Keratinocyte (primary cell): Measurements from ENCODE around the gene LRP11. TPM values are rescaled to one million over a fixed set of nuclear protein-coding genes. Genes with fewer than 3 reads are reported as not detected.

Source experiments
- DNase-seq: peaks from one replicate; pipeline ENCODE4 v3.0.0-alpha.2; 2011; ENCODE audit warnings: low read depth, missing footprints, low spot score
- FAIRE-seq: peaks from 2 replicates; lab custom pipeline; 2011; peaks lifted over from hg19 to GRCh38; lab: Jason Lieb, UNC
- H2AFZ ChIP-seq: 2 replicates; pipeline ENCODE4 v1.6.0; 2012; ENCODE audit warnings: low read length, control low read depth, inconsistent platforms; ENCODE audit not compliant: control insufficient read depth
- H3K27ac ChIP-seq: 2 replicates; pipeline ENCODE4 v1.5.1; 2011; ENCODE audit warnings: low read length; ENCODE audit not compliant: control insufficient read depth, insufficient read depth
- H3K27me3 ChIP-seq: 3 replicates; pipeline ENCODE4 v1.6.0; 2011; ENCODE audit warnings: low read length; ENCODE audit not compliant: control insufficient read depth, insufficient read depth; ENCODE audit errors: extremely low read depth
- H3K36me3 ChIP-seq, 2 experiments: 2 replicates in 1 of 2; 3 replicates in 1 of 2; pipeline ENCODE4 v1.5.1; 2011; ENCODE audit warnings: low read length in 2 of 2, mild to moderate bottlenecking in 1 of 2; ENCODE audit not compliant: control insufficient read depth in 2 of 2, insufficient read depth in 2 of 2; ENCODE audit errors: extremely low read depth in 1 of 2
- H3K4me1 ChIP-seq: 3 replicates; pipeline ENCODE4 v1.5.1; 2011; ENCODE audit warnings: low read length; ENCODE audit not compliant: control insufficient read depth, insufficient read depth; ENCODE audit errors: extremely low read depth
- H3K4me2 ChIP-seq: 3 replicates; pipeline ENCODE4 v1.6.0; 2011; ENCODE audit warnings: low read depth, low read length; ENCODE audit not compliant: control insufficient read depth, insufficient read depth; ENCODE audit errors: extremely low read depth
- H3K4me3 ChIP-seq, 3 experiments: fragments of 200-600 bp in 1 of 3; sonication (generic) in 1 of 3; 2 replicates in 2 of 3; 3 replicates in 1 of 3; pipeline ENCODE4 v1.5.1; 2011 to 2016; ENCODE audit warnings: low read length in 3 of 3, mild to moderate bottlenecking in 3 of 3, control low read depth in 2 of 3, inconsistent platforms in 1 of 3, low read depth in 1 of 3, mixed read lengths in 1 of 3, mixed run types in 1 of 3, moderate library complexity in 1 of 3; ENCODE audit not compliant: control insufficient read depth in 2 of 3, insufficient read depth in 2 of 3; ENCODE audit errors: extremely low read depth in 1 of 3
- H3K79me2 ChIP-seq: 2 replicates; pipeline ENCODE4 v1.6.0; 2012; ENCODE audit warnings: low read length; ENCODE audit not compliant: control insufficient read depth, insufficient read depth
- H3K9ac ChIP-seq: 3 replicates; pipeline ENCODE4 v1.6.0; 2011; ENCODE audit warnings: low read length; ENCODE audit not compliant: control insufficient read depth, insufficient read depth; ENCODE audit errors: extremely low read depth
- H3K9me1 ChIP-seq: 3 replicates; pipeline ENCODE4 v1.6.0; 2011; ENCODE audit warnings: low read length; ENCODE audit not compliant: control insufficient read depth, insufficient read depth; ENCODE audit errors: extremely low read depth
- H3K9me3 ChIP-seq: 2 replicates; pipeline ENCODE4 v1.5.1; 2012; ENCODE audit warnings: low read depth, low read length; ENCODE audit not compliant: control insufficient read depth
- H4K20me1 ChIP-seq: 3 replicates; pipeline ENCODE4 v1.6.0; 2011; ENCODE audit warnings: low read length; ENCODE audit not compliant: control insufficient read depth, insufficient read depth; ENCODE audit errors: extremely low read depth
- EZH2 ChIP-seq: IDR thresholded peaks from one replicate; pipeline ENCODE4 v1.6.1; 2012; ENCODE audit warnings: inconsistent platforms, mild to moderate bottlenecking, low read length, moderate library complexity
- dilution Hi-C: fragments of 300-500 bp; cut with MboI; formaldehyde crosslinking; loops from one replicate; pipeline ENCODE4 v1.7.0; 2020; ENCODE audit warnings: low sequenced_read_pairs; ENCODE audit not compliant: extremely low pct_ligation_motif_present
- polyA plus RNA-seq, 5 experiments: library from polyadenylated mRNA; depleted of rRNA in 3 of 5; stranded (reverse) in 3 of 5; stranded (forward) in 1 of 5; unstranded in 1 of 5; fragments of >200 nt; gene quantifications; 1 replicate in 1 of 5; 2 replicates in 3 of 5; 3 replicates in 1 of 5; pipeline versions ENCODE4 v1.2.1 to v1.2.3, GENCODE V29; 2011 to 2012; ENCODE audit warnings: missing spikeins in 2 of 5, low read depth in 1 of 5, low replicate concordance in 1 of 5
- TF ChIP-seq, protein P1 (sequence below), 3 experiments: IDR thresholded peaks in 1 of 3; conservative IDR thresholded peaks in 1 of 3; optimal IDR thresholded peaks in 1 of 3; 2 replicates in 2 of 3; 3 replicates in 1 of 3; pipeline versions ENCODE3 to v1.5.1; 2011; ENCODE audit warnings: low read length in 3 of 3, mild to moderate bottlenecking in 3 of 3, moderate library complexity in 2 of 3, control low read depth in 1 of 3, inconsistent platforms in 1 of 3; ENCODE audit not compliant: insufficient read depth in 2 of 3; ENCODE audit errors: extremely low read depth in 1 of 3

Gene LRP11
- polyA plus RNA-seq, 1 donor (not counting 4 experiments of a cell fraction or from before 2014, with no cell fraction given) = 31.1 TPM

DNA sequence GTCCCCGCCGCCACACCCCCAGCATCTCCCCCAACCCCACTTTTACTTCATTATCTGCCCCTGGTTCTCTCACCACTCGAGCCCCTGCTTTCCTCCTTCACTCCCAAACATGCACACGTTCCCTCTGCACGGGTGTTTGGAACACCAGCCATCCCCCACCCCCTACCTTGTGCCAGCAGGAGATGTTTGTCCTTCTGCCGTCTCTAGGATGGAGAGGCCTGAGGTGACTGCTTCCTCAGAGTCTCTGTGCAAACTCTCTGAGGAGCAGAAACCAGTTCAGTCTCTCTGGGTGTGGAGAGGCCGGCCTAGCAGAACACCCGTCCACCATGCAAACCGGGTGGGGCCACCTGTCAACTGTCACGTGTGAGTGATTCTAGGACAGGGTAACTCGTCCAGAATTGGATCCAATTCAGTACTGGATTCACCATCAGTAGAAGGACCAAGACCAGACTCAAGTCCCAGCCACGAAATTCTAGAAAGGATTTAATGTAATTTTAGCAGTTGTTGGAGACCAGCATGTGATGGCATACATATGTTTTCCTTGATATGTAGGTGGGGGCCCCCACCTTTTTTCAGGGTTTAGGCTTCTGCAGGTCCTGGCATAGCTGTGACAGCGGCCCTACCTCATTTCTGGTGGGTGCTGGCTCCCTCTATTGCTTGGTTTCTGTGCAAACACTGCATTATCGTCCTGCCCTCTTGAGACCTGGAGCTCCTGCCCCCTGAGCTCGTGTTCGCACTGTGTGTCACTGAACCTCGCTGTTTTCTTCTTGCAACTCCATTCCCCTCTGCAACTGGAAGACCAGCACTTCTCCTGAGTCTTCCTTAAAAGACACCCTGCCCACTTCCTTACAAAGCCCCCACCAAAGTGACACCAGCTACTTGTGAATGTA, 33.9 kb upstream of the LRP11 start, which contains the start of gene RAET1E:
Gene RAET1E (minus strand): TSS at position 259 of the 890 bp plus-strand sequence. CDS start 7,212 bp downstream, outside the sequence.
- TF ChIP-seq EZH2 = no peak
- TF ChIP-seq, protein P1, sequence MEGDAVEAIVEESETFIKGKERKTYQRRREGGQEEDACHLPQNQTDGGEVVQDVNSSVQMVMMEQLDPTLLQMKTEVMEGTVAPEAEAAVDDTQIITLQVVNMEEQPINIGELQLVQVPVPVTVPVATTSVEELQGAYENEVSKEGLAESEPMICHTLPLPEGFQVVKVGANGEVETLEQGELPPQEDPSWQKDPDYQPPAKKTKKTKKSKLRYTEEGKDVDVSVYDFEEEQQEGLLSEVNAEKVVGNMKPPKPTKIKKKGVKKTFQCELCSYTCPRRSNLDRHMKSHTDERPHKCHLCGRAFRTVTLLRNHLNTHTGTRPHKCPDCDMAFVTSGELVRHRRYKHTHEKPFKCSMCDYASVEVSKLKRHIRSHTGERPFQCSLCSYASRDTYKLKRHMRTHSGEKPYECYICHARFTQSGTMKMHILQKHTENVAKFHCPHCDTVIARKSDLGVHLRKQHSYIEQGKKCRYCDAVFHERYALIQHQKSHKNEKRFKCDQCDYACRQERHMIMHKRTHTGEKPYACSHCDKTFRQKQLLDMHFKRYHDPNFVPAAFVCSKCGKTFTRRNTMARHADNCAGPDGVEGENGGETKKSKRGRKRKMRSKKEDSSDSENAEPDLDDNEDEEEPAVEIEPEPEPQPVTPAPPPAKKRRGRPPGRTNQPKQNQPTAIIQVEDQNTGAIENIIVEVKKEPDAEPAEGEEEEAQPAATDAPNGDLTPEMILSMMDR (optimal IDR thresholded peaks at IDR 0.05 in 1 of 3, IDR thresholded peaks at IDR 0.05 in 1 of 3, conservative IDR thresholded peaks at IDR 0.05 in 1 of 3; ENCODE audit: extremely low read depth in 1 of 3, insufficient read depth in 2 of 3, low read length in 3 of 3) = peak; percentile 16 to 48 (median 17)
- Histone ChIP-seq H3K9ac (peak within 1 kb of the TSS; percentile 46), H4K20me1 (no peaks in the 10 kb centered on the region), H3K9me1 (no peaks in the 10 kb centered on the region), H3K36me3 (no peaks in the 10 kb centered on the region), H3K27ac (peak within 1 kb of the TSS; percentile 64), H3K27me3 (no peaks in the 10 kb centered on the region), H3K4me2 (peak within 1 kb of the TSS; percentile 57), H3K9me3 (no peaks in the 10 kb centered on the region), H3K79me2 (no peaks in the 10 kb centered on the region), H2AFZ (peak within 1 kb of the TSS; percentile 59), H3K4me1 (peaks cover 55% of the 10 kb centered on the region), H3K4me3 (peak within 1 kb of the TSS; percentile 3 to 52 (median 12))
- DNase-seq (no peak), FAIRE-seq (no peak)
- dilution Hi-C loops = no loop called here

DNA sequence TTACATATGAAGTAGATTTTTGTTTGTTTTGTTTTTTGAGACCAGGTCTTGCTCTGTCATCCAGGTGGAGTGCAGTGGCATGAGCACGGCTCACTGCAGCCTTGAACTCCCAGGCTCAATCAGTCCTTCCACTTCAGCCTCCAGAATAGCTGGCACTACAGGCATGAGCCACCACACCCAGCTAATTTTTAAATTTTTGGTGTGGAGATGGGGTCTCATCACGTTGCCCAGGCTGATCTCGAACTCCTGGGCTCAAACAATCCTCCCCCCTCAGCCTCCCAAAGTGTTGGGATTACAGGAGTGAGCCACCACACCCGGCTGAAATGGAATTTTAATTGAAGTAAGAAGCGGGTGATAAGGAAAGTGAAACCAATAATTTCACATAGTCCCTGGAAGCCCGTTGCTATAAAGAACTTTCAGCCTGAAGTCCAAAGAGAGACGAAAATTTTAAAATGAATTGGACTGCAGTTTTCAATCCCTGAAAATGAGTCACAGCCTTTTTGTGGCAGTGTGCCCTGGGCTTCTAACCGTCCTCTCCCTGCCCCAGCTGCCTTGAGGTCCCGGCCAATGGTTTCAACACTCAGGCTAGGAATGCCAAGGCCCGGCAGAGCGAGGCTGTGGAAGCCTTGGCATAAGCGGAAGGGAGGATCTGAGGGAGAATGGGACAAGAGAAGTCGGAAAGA, 33.0 kb upstream of the LRP11 start:
- peaks cover 55% of the 10 kb centered on the region for H3K4me1 ChIP-seq
- peak; percentile 79 for FAIRE-seq
- H4K20me1 ChIP-seq = no peaks in the 10 kb centered on the region
- H3K4me2 ChIP-seq = peak overlapping the region; percentile 57
- H3K36me3 ChIP-seq = no peaks in the 10 kb centered on the region
- H3K9me1 ChIP-seq = no peaks in the 10 kb centered on the region
- no peaks in the 10 kb centered on the region for H3K79me2 ChIP-seq
- peak overlapping the region; percentile 59 for H2AFZ ChIP-seq
- H3K27me3 ChIP-seq = no peaks in the 10 kb centered on the region
- dilution Hi-C loops = no loop called here
- H3K9ac ChIP-seq = peak overlapping the region; percentile 46
- peak overlapping the region; percentile 64 for H3K27ac ChIP-seq
- no peaks in the 10 kb centered on the region for H3K9me3 ChIP-seq
- H3K4me3 ChIP-seq = peak overlapping the region; percentile 3 to 52 (median 12)
- no peak for TF ChIP-seq EZH2
- TF ChIP-seq, protein P1 (optimal IDR thresholded peaks at IDR 0.05 in 1 of 3, IDR thresholded peaks at IDR 0.05 in 1 of 3, conservative IDR thresholded peaks at IDR 0.05 in 1 of 3; ENCODE audit: extremely low read depth in 1 of 3, insufficient read depth in 2 of 3, low read length in 3 of 3) = no peak
- no peak for DNase-seq
